ENCODE results near the gene CCL23. TPM values are rescaled to one million over a fixed set of nuclear protein-coding genes. Genes with fewer than 3 reads are reported as not detected.
A peak's percentile ranks its signal among the peaks of the same experiment; 100 is the strongest.

CCL23 gene
- total RNA-seq, 1 experiment from 2014 or later: not detected

GRCh38 chr17:36001110-36001771 is 16.5 kb downstream of the CCL23 start, which contains the start of gene CCL15:
Gene CCL15, minus strand, starts transcription at chr17:36001553. Its CDS starts 61 bp downstream, at chr17:36001492.
- Histone ChIP-seq H4K5ac (ENCODE audit: insufficient read length, low read depth, low read length) (no peak within 1 kb of the TSS), H3K79me1 (ENCODE audit: insufficient read depth, low read depth, low read length, poor library complexity, severe bottlenecking) (no peaks in the 10 kb centered on the region), H3K4ac (ENCODE audit: low read depth, low read length) (no peak within 1 kb of the TSS), H3K4me2 (ENCODE audit: insufficient read depth, insufficient read length, low read length) (no peak within 1 kb of the TSS), H3K79me2 (ENCODE audit: insufficient read depth, low read length) (no peaks in the 10 kb centered on the region), H2AFZ (ENCODE audit: low read length) (no peak within 1 kb of the TSS), H3K18ac (ENCODE audit: insufficient read length, low read depth, low read length) (no peak within 1 kb of the TSS), H4K91ac (ENCODE audit: insufficient read length, low read depth, low read length) (no peak within 1 kb of the TSS), H2BK12ac (ENCODE audit: insufficient read length, low read depth, low read length) (no peak within 1 kb of the TSS), H2BK15ac (ENCODE audit: low read depth, low read length) (no peak within 1 kb of the TSS), H3K9ac (ENCODE audit: extremely low read depth, insufficient read length, low read length) (no peak within 1 kb of the TSS), H3K23ac (ENCODE audit: insufficient read length, low read depth, low read length) (no peak within 1 kb of the TSS), H3K4me1 (ENCODE audit: insufficient read depth, low read length) (no peaks in the 10 kb centered on the region), H3K27me3 (ENCODE audit: insufficient read depth, low read length) (no peaks in the 10 kb centered on the region), H3K27ac (ENCODE audit: insufficient read length, low read depth, low read length) (no peak within 1 kb of the TSS), H2BK120ac (ENCODE audit: low read depth, low read length, poor library complexity, severe bottlenecking) (no peak within 1 kb of the TSS), H3K14ac (ENCODE audit: insufficient read depth, low read length) (no peak within 1 kb of the TSS), H2AK5ac (ENCODE audit: insufficient read length, low read length) (no peak within 1 kb of the TSS), H4K20me1 (ENCODE audit: control insufficient read depth, insufficient read depth, insufficient read length) (no peaks in the 10 kb centered on the region), H3K56ac (ENCODE audit: insufficient read length, low read depth, low read length) (no peak within 1 kb of the TSS), H3T11ph (ENCODE audit: low read length) (no peak within 1 kb of the TSS), H2BK5ac (ENCODE audit: insufficient read length, low read length) (no peak within 1 kb of the TSS), H4K8ac (replicated peaks; ENCODE audit: insufficient read length, low read depth, low read length) (no peak within 1 kb of the TSS), H3K9me3 (ENCODE audit: control insufficient read depth, low read depth, low read length) (no peaks in the 10 kb centered on the region), H2BK20ac (ENCODE audit: low read depth, low read length, poor library complexity, severe bottlenecking) (no peak within 1 kb of the TSS), H3K23me2 (ENCODE audit: insufficient read length, low read depth, low read length, poor library complexity, severe bottlenecking) (no peaks in the 10 kb centered on the region)
- Mint-ChIP-seq H3K4me3 (no peak within 1 kb of the TSS), H3K27ac (no peak within 1 kb of the TSS; a peak in 1 of 7 replicates), H3K9me3 (no peaks in the 10 kb centered on the region; a peak in 1 of 5 replicates), H3K4me1 (peaks cover 5 to 7% of the 10 kb centered on the region in 2 experiments; a peak in 3 of 4 replicates), H3K27me3 (ENCODE audit: low read depth) (peaks cover 7% of the 10 kb centered on the region; the same call in 1 of the 2 replicates), H3K36me3 (ENCODE audit: insufficient read depth in 1 of 3, low read depth in 3 of 3) (no peaks in the 10 kb centered on the region; a peak in 1 of 7 replicates)
- no peak for TF ChIP-seq CTCF (conservative IDR thresholded peaks at IDR 0.05)
- peak; percentile 25 for DNase-seq
- no CpG with 5 or more reads among the region's 6 CpGs for WGBS (ENCODE audit: extremely low coverage, insufficient read length, low lambda C conversion rate)
